Measurements from ENCODE around the gene AKAP5. TPM values are rescaled to one million over a fixed set of nuclear protein-coding genes. Genes with fewer than 3 reads are reported as not detected.
"Not testable (repeated sequence)": the region's sequence is repeated elsewhere in the genome, so short reads cannot be mapped to it uniquely, and the experiment has no call there.

Gene AKAP5
- total RNA-seq, 1 donor from 2014 or later, result 1.3 TPM

GRCh38 chr14:64513271-64513670 lies 48.0 kb downstream of the AKAP5 start:
- Mint-ChIP-seq H3K9me3 (no peaks in the 10 kb centered on the region), H3K27me3 (ENCODE audit: low read depth) (no peaks in the 10 kb centered on the region), H3K4me3 (no peak overlapping the region), H3K4me1 (peaks cover 26% of the 10 kb centered on the region), H3K27ac (ENCODE audit: unreplicated experiment) (no peak overlapping the region), H3K36me3 (ENCODE audit: low read depth) (no peaks in the 10 kb centered on the region)
- no peak for TF ChIP-seq CTCF (conservative IDR thresholded peaks at IDR 0.05)
- no peak for DNase-seq (ENCODE audit: low read depth, low spot score)

- Mint-ChIP-seq H3K9me3 (no peaks in the 10 kb centered on the region), H3K4me1 (peaks cover 15% of the 10 kb centered on the region), H3K4me3 (no peak overlapping the region), H3K36me3 (ENCODE audit: low read depth) (no peaks in the 10 kb centered on the region), H3K27ac (ENCODE audit: unreplicated experiment) (no peak overlapping the region), H3K27me3 (ENCODE audit: low read depth) (no peaks in the 10 kb centered on the region)
- DNase-seq (ENCODE audit: low read depth, low spot score), result no peak
- no peak for TF ChIP-seq CTCF (conservative IDR thresholded peaks at IDR 0.05)
Measured at GRCh38 chr14:64515053-64515452, 49.8 kb downstream of the AKAP5 start.

- Mint-ChIP-seq H3K4me1 (no peaks in the 10 kb centered on the region), H3K36me3 (ENCODE audit: low read depth) (no peaks in the 10 kb centered on the region), H3K9me3 (no peaks in the 10 kb centered on the region), H3K27me3 (ENCODE audit: low read depth) (no peaks in the 10 kb centered on the region), H3K27ac (ENCODE audit: unreplicated experiment) (no peak overlapping the region), H3K4me3 (no peak overlapping the region)
- DNase-seq (ENCODE audit: low read depth, low spot score), result no peak
- TF ChIP-seq CTCF (conservative IDR thresholded peaks at IDR 0.05), result no peak
Measured at GRCh38 chr14:64516969-64517368, 51.7 kb downstream of the AKAP5 start.

GRCh38 chr14:64517667-64518066 lies 52.4 kb downstream of the AKAP5 start:
- H3K4me1 Mint-ChIP-seq; H3K27ac Mint-ChIP-seq (ENCODE audit: unreplicated experiment); H3K9me3 Mint-ChIP-seq; H3K4me3 Mint-ChIP-seq; H3K27me3 Mint-ChIP-seq (ENCODE audit: low read depth); DNase-seq (ENCODE audit: low read depth, low spot score); H3K36me3 Mint-ChIP-seq (ENCODE audit: low read depth): not testable (repeated sequence)

- Mint-ChIP-seq H3K4me3 (no peak overlapping the region), H3K27me3 (ENCODE audit: low read depth) (no peaks in the 10 kb centered on the region), H3K4me1 (no peaks in the 10 kb centered on the region), H3K27ac (ENCODE audit: unreplicated experiment) (no peak overlapping the region), H3K36me3 (ENCODE audit: low read depth) (no peaks in the 10 kb centered on the region), H3K9me3 (no peaks in the 10 kb centered on the region)
- no peak for TF ChIP-seq CTCF (conservative IDR thresholded peaks at IDR 0.05)
- DNase-seq (ENCODE audit: low read depth, low spot score), result no peak
Measured at GRCh38 chr14:64518229-64518628, 52.9 kb downstream of the AKAP5 start.

- Mint-ChIP-seq H3K36me3 (ENCODE audit: low read depth) (no peaks in the 10 kb centered on the region), H3K27me3 (ENCODE audit: low read depth) (no peaks in the 10 kb centered on the region), H3K4me1 (no peaks in the 10 kb centered on the region), H3K4me3 (no peak overlapping the region), H3K27ac (ENCODE audit: unreplicated experiment) (no peak overlapping the region), H3K9me3 (no peaks in the 10 kb centered on the region)
- TF ChIP-seq CTCF (conservative IDR thresholded peaks at IDR 0.05), result no peak
- no peak for DNase-seq (ENCODE audit: low read depth, low spot score)
Measured at GRCh38 chr14:64520699-64521098, 55.4 kb downstream of the AKAP5 start.
